ENCODE data around the gene MRPL24. TPM values are rescaled to one million over a fixed set of nuclear protein-coding genes. Genes with fewer than 3 reads are reported as not detected.

The MRPL24 gene
- total and polyA plus RNA-seq, 9 of the 15 experiments (the other 6 are each of a cell fraction or from before 2014, with no cell fraction given), result 74.3 to 267 (median 113) TPM

DNA sequence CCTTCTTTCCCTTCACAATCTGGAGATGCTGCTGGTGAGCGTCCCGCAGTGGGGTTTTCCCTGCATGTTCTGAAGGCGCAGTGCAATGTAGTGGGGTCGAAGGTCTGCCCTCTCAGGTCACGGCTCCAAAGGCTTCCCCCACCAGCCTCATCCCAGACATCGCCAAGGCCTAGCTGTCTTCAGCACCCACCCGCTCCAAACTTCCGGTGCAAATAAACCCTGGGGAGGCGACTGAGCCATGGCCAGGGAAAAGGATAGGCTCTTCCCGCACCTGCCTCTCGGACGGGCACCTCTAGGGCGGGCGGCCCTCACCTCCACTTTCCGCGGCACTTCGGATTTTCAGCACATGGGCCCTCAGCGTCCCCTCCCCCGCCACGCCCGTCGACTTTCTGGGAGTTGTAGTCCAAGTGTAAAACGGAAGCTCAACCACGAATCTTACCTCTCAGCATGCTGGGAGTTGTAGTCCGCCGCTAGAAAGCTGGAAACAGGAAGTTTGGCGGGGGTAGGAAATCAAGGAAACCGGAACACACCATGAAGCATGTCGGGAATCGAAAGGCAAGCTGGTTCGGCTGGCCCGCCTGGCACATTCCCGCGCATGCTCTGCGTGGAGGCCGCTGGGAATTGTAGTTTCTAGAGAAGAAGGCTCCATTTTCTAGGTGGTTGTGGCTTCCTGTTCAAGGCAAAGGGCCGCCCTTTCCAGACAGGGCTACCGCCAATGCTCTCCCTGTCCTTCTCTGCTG lies at the start of gene MRPL24 (continued):
- no peak for TF ChIP-seq ATF3 (IDR thresholded peaks at IDR 0.05)
- TF ChIP-seq ATF3 (CRISPR knock-in tag; conservative IDR thresholded peaks at IDR 0.05), result no peak
- TF ChIP-seq, protein P1, sequence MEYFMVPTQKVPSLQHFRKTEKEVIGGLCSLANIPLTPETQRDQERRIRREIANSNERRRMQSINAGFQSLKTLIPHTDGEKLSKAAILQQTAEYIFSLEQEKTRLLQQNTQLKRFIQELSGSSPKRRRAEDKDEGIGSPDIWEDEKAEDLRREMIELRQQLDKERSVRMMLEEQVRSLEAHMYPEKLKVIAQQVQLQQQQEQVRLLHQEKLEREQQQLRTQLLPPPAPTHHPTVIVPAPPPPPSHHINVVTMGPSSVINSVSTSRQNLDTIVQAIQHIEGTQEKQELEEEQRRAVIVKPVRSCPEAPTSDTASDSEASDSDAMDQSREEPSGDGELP (CRISPR knock-in tag; IDR thresholded peaks at IDR 0.05; ENCODE audit: borderline replicate concordance), result peak; percentile 94
- TF ChIP-seq, protein P2, sequence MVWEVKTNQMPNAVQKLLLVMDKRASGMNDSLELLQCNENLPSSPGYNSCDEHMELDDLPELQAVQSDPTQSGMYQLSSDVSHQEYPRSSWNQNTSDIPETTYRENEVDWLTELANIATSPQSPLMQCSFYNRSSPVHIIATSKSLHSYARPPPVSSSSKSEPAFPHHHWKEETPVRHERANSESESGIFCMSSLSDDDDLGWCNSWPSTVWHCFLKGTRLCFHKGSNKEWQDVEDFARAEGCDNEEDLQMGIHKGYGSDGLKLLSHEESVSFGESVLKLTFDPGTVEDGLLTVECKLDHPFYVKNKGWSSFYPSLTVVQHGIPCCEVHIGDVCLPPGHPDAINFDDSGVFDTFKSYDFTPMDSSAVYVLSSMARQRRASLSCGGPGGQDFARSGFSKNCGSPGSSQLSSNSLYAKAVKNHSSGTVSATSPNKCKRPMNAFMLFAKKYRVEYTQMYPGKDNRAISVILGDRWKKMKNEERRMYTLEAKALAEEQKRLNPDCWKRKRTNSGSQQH (CRISPR knock-in tag; IDR thresholded peaks at IDR 0.05), result peak; percentile 52; the same call in 1 of the 2 replicates
- peak; percentile 48; the same call in 1 of the 2 replicates for TF ChIP-seq THRB (CRISPR knock-in tag; conservative IDR thresholded peaks at IDR 0.05)
- TF ChIP-seq, protein P3, sequence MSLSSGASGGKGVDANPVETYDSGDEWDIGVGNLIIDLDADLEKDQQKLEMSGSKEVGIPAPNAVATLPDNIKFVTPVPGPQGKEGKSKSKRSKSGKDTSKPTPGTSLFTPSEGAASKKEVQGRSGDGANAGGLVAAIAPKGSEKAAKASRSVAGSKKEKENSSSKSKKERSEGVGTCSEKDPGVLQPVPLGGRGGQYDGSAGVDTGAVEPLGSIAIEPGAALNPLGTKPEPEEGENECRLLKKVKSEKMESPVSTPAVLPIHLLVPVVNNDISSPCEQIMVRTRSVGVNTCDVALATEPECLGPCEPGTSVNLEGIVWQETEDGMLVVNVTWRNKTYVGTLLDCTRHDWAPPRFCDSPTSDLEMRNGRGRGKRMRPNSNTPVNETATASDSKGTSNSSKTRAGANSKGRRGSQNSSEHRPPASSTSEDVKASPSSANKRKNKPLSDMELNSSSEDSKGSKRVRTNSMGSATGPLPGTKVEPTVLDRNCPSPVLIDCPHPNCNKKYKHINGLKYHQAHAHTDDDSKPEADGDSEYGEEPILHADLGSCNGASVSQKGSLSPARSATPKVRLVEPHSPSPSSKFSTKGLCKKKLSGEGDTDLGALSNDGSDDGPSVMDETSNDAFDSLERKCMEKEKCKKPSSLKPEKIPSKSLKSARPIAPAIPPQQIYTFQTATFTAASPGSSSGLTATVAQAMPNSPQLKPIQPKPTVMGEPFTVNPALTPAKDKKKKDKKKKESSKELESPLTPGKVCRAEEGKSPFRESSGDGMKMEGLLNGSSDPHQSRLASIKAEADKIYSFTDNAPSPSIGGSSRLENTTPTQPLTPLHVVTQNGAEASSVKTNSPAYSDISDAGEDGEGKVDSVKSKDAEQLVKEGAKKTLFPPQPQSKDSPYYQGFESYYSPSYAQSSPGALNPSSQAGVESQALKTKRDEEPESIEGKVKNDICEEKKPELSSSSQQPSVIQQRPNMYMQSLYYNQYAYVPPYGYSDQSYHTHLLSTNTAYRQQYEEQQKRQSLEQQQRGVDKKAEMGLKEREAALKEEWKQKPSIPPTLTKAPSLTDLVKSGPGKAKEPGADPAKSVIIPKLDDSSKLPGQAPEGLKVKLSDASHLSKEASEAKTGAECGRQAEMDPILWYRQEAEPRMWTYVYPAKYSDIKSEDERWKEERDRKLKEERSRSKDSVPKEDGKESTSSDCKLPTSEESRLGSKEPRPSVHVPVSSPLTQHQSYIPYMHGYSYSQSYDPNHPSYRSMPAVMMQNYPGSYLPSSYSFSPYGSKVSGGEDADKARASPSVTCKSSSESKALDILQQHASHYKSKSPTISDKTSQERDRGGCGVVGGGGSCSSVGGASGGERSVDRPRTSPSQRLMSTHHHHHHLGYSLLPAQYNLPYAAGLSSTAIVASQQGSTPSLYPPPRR (CRISPR knock-in tag; IDR thresholded peaks at IDR 0.05; ENCODE audit: borderline replicate concordance), result 0 out of 2 replicates have a peak, but pooled peaks have one; percentile 56
- peak; percentile 53 for TF ChIP-seq E2F4 (CRISPR knock-in tag; IDR thresholded peaks at IDR 0.05; ENCODE audit: low read depth)
- TF ChIP-seq ZNF586 (CRISPR knock-in tag; conservative IDR thresholded peaks at IDR 0.05), result no peak
- peak; percentile 94 for TF ChIP-seq ELF4 (CRISPR knock-in tag; IDR thresholded peaks at IDR 0.05)
- peak; percentile 78 for TF ChIP-seq CREB1 (IDR thresholded peaks at IDR 0.05)
- peak; percentile 90 for TF ChIP-seq CREB1 (CRISPR knock-in tag; IDR thresholded peaks at IDR 0.05)
- no peak for TF ChIP-seq CSDE1 (IDR thresholded peaks at IDR 0.05)
- TF ChIP-seq LEF1 (IDR thresholded peaks at IDR 0.05), result no peak
- TF ChIP-seq ZEB2 (IDR thresholded peaks at IDR 0.05), result peak; percentile 67; the same call in 1 of the 2 replicates
- TF ChIP-seq NR2C1 (IDR thresholded peaks at IDR 0.05), result peak; percentile 86
- TF ChIP-seq NR2C1 (tag; IDR thresholded peaks at IDR 0.05), result peak; percentile 94
- no peak for TF ChIP-seq ATF1 (CRISPR knock-in tag; IDR thresholded peaks at IDR 0.05)
- peak; percentile 86 for TF ChIP-seq ATF1 (tag; IDR thresholded peaks at IDR 0.05)
